Heart left ventricle (tissue), 13 donors: ENCODE results near the gene FYB2.

Experiments used
- POLR2A ChIP-seq, 2 donors: fragments of 450-650 bp; IDR thresholded peaks; one replicate each; pipeline ENCODE4 v1.6.1; 2017; ENCODE audit warnings: antibody characterized with exemption in 2 of 2, mild to moderate bottlenecking in 2 of 2, moderate library complexity in 2 of 2
- TF ChIP-seq, protein P1 (sequence below), 12 donors: fragments of 200-600 bp; sonication (generic) in 4 of 12; IDR thresholded peaks; one replicate each; pipeline versions ENCODE4 v1.5.0 to v1.8.0; 2018 to 2022; ENCODE audit warnings: antibody characterized with exemption in 12 of 12, mild to moderate bottlenecking in 5 of 12
- donor health status: ischemic (EF 13 %, LVEDD 7.1; RV severe dilation, severe dysfunction).
- donor health status: DM: no; HTN: yes; CAD: no.
- donor health status: DM: no; HTN: no; CAD: no.
- donor health status: ischemic (EF 25% LVEDD 6.9; RV normal size, moderate dysfunction).
- donor health status: ischemic (EF 25% LVEDD 5.7; RV mildly dilated, moderate dysfunction).
- donor health status: ischemic (EF 35%, LVEDD 5.7; RV mildly dilated, moderate dysfunction).
- donor health status: nonischemic (EF 11% LVEDD 7.7; RV severe dilation, severe dysfunction).
- donor health status: DM: yes; HTN: yes; CAD: no.
- donor health status: PGD.
- donor health status: ischemic (EF 29% LVEDD 5.4; RV normal size, mild dysfunction).
- donor health status: nonischemic (EF 23%, LVEDD 6.1; RV moderate dilation, normal function).

DNA sequence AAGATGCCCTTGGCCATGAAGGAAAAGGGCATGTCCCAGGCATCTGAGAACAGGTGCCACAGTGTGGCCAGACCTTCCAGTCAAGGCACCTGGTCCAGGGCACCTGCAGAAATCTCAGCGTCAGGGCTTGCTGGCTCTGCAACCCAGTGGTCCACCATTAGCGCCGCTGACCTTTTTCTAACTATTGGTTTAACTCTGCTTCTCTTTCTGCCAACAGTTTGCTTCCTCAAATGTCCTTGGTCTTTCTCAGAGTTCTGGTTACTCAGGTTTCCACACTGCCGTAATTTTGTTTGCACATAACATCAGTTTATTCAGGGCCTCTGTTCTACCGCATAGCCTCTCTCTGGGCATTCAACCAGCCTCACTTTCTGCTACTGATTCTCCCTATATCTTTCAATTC is 16.5 kb upstream of the FYB2 start:
- TF ChIP-seq, protein P1, sequence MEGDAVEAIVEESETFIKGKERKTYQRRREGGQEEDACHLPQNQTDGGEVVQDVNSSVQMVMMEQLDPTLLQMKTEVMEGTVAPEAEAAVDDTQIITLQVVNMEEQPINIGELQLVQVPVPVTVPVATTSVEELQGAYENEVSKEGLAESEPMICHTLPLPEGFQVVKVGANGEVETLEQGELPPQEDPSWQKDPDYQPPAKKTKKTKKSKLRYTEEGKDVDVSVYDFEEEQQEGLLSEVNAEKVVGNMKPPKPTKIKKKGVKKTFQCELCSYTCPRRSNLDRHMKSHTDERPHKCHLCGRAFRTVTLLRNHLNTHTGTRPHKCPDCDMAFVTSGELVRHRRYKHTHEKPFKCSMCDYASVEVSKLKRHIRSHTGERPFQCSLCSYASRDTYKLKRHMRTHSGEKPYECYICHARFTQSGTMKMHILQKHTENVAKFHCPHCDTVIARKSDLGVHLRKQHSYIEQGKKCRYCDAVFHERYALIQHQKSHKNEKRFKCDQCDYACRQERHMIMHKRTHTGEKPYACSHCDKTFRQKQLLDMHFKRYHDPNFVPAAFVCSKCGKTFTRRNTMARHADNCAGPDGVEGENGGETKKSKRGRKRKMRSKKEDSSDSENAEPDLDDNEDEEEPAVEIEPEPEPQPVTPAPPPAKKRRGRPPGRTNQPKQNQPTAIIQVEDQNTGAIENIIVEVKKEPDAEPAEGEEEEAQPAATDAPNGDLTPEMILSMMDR (IDR thresholded peaks at IDR 0.05) = no peak
- no peak for TF ChIP-seq POLR2A (IDR thresholded peaks at IDR 0.05)
